GM19035 (cell line): Measurements from ENCODE around the gene ARAP2.
"Not testable (repeated sequence)": the region's sequence is repeated elsewhere in the genome, so short reads cannot be mapped to it uniquely, and the experiment has no call there.

Source experiments
- ATAC-seq: cut with Tn5 transposase; IDR thresholded peaks from one replicate; pipeline ENCODE4 v1.9.1; 2021; ENCODE audit not compliant: unreplicated experiment

Gene ARAP2

GRCh38 chr4:36183665-36184393 lies 60.5 kb downstream of the ARAP2 start:
- no peak for ATAC-seq

GRCh38 chr4:36183232-36183631 lies 61.1 kb downstream of the ARAP2 start:
- ATAC-seq: no peak

GRCh38 chr4:36182315-36182714 lies 62.0 kb downstream of the ARAP2 start:
- not testable (repeated sequence) for ATAC-seq

GRCh38 chr4:36180206-36180605 lies 64.1 kb downstream of the ARAP2 start:
- no peak for ATAC-seq

GRCh38 chr4:36178484-36178883 lies 65.8 kb downstream of the ARAP2 start:
- no peak for ATAC-seq

- ATAC-seq: no peak
Measured at GRCh38 chr4:36177946-36178345, 66.4 kb downstream of the ARAP2 start.

- no peak for ATAC-seq
Measured at GRCh38 chr4:36174570-36174969, 69.7 kb downstream of the ARAP2 start.

- ATAC-seq: no peak
Measured at GRCh38 chr4:36173905-36174304, 70.4 kb downstream of the ARAP2 start.

GRCh38 chr4:36172656-36173055 lies 71.7 kb downstream of the ARAP2 start:
- ATAC-seq: no peak

- no peak for ATAC-seq
Measured at GRCh38 chr4:36168127-36168878, 76.0 kb downstream of the ARAP2 start.

- no peak for ATAC-seq
Measured at GRCh38 chr4:36165631-36166005, 78.7 kb downstream of the ARAP2 start.

GRCh38 chr4:36164900-36165630 lies 79.2 kb downstream of the ARAP2 start:
- no peak for ATAC-seq

- ATAC-seq: no peak
Measured at GRCh38 chr4:36163198-36163597, 81.1 kb downstream of the ARAP2 start.

- ATAC-seq: no peak
Measured at GRCh38 chr4:36159208-36159607, 85.1 kb downstream of the ARAP2 start.

- ATAC-seq: no peak
Measured at GRCh38 chr4:36152735-36153134, 91.6 kb downstream of the ARAP2 start.

GRCh38 chr4:36142504-36142903 lies 101.8 kb downstream of the ARAP2 start:
- no peak for ATAC-seq

- no peak for ATAC-seq
Measured at GRCh38 chr4:36141186-36141585, 103.1 kb downstream of the ARAP2 start.

GRCh38 chr4:36140421-36140820 lies 103.9 kb downstream of the ARAP2 start:
- no peak for ATAC-seq

GRCh38 chr4:36138220-36138619 lies 106.1 kb downstream of the ARAP2 start:
- ATAC-seq: no peak

GRCh38 chr4:36137336-36137735 lies 107.0 kb downstream of the ARAP2 start:
- no peak for ATAC-seq

GRCh38 chr4:36133658-36134057 lies 110.7 kb downstream of the ARAP2 start:
- no peak for ATAC-seq

GRCh38 chr4:36133086-36133485 lies 111.2 kb downstream of the ARAP2 start:
- no peak for ATAC-seq
